Naive thymus-derived CD4-positive, alpha-beta T cell (primary cell): Measurements from ENCODE around the gene VIM. TPM values are rescaled to one million over a fixed set of nuclear protein-coding genes. Genes with fewer than 3 reads are reported as not detected.
A peak's percentile ranks its signal among the peaks of the same experiment; 100 is the strongest.

Source experiments
- ATAC-seq: fragments of 150-1000 bp; cut with Tn5 transposase; 2 replicates; pipeline ENCODE4 v1.10.0; 2021; ENCODE audit warnings: mild to moderate bottlenecking, moderate library complexity
- CTCF ChIA-PET: fragments of 350-600 bp; sonication (Branson Sonifier 250); formaldehyde crosslinking; loops from one replicate; lab custom pipeline; 2021; ENCODE audit warnings: antibody characterized with exemption; lab: Charles Lee
- POLR2A ChIA-PET: fragments of 350-600 bp; sonication (Branson Sonifier 250); formaldehyde crosslinking; loops from one replicate; lab custom pipeline; 2021; ENCODE audit warnings: antibody characterized with exemption, inconsistent platforms; lab: Charles Lee
- DNase-seq, 9 donors: peaks; one replicate each; pipeline versions ENCODE4 v3.0.0 to v3.0.0-alpha.2; 2020 to 2022; ENCODE audit warnings: mixed read lengths in 1 of 9
- H3K27ac ChIP-seq: one replicate; pipeline ENCODE4 v1.7.0; 2013; ENCODE audit warnings: mild to moderate bottlenecking, low read depth, low read length, moderate library complexity
- H3K27me3 ChIP-seq, 2 donors: one replicate each; pipeline ENCODE4 v1.7.0; 2013; ENCODE audit warnings: low read length in 2 of 2, mild to moderate bottlenecking in 2 of 2, moderate library complexity in 2 of 2; ENCODE audit not compliant: control insufficient read depth in 2 of 2, insufficient read depth in 2 of 2
- H3K36me3 ChIP-seq, 3 experiments: 1 replicate in 2 of 3; 2 replicates in 1 of 3; pipeline ENCODE4 v1.7.0; 2013; ENCODE audit warnings: low read length in 3 of 3, mild to moderate bottlenecking in 3 of 3, moderate library complexity in 1 of 3; ENCODE audit not compliant: insufficient read depth in 3 of 3, control insufficient read depth in 2 of 3
- H3K4me1 ChIP-seq, 2 donors: one replicate each; pipeline ENCODE4 v1.7.0; 2013; ENCODE audit warnings: low read length in 2 of 2, mild to moderate bottlenecking in 2 of 2, moderate library complexity in 1 of 2; ENCODE audit not compliant: control insufficient read depth in 2 of 2, insufficient read depth in 2 of 2
- H3K4me3 ChIP-seq: 2 replicates; pipeline ENCODE4 v1.7.0; 2013; ENCODE audit warnings: mild to moderate bottlenecking, low read length
- H3K9me3 ChIP-seq, 3 experiments: 1 replicate in 2 of 3; 2 replicates in 1 of 3; pipeline ENCODE4 v1.7.0; 2013; ENCODE audit warnings: low read length in 3 of 3; ENCODE audit not compliant: control insufficient read depth in 2 of 3
- H3K27ac Mint-ChIP-seq, 9 donors: one replicate each; pipeline ENCODE4 v1.8.0; 2020 to 2022; ENCODE audit warnings: mixed read lengths in 9 of 9, mild to moderate bottlenecking in 8 of 9, moderate library complexity in 5 of 9, inconsistent platforms in 2 of 9
- H3K27me3 Mint-ChIP-seq, 5 donors: one replicate each; pipeline ENCODE4 v1.8.0; 2021 to 2022; ENCODE audit warnings: mixed read lengths in 5 of 5, mild to moderate bottlenecking in 1 of 5
- H3K36me3 Mint-ChIP-seq, 5 donors: one replicate each; pipeline ENCODE4 v1.8.0; 2020 to 2022; ENCODE audit warnings: mixed read lengths in 5 of 5, mild to moderate bottlenecking in 3 of 5, inconsistent platforms in 1 of 5
- H3K4me1 Mint-ChIP-seq, 7 donors: one replicate each; pipeline ENCODE4 v1.8.0; 2020 to 2022; ENCODE audit warnings: mixed read lengths in 7 of 7, mild to moderate bottlenecking in 3 of 7, inconsistent platforms in 1 of 7
- H3K4me3 Mint-ChIP-seq, 10 donors: one replicate each; pipeline ENCODE4 v1.8.0; 2020 to 2022; ENCODE audit warnings: mild to moderate bottlenecking in 10 of 10, mixed read lengths in 10 of 10, moderate library complexity in 6 of 10, inconsistent platforms in 2 of 10
- H3K9me3 Mint-ChIP-seq, 11 donors: one replicate each; pipeline ENCODE4 v1.8.0; 2020 to 2022; ENCODE audit warnings: mixed read lengths in 11 of 11, mild to moderate bottlenecking in 4 of 11, inconsistent platforms in 1 of 11, moderate library complexity in 1 of 11
- intact Hi-C, 2 donors: fragments of 100-400 bp; cut with micrococcal nuclease; formaldehyde crosslinking; loops; one replicate each; pipeline ENCODE4 v1.15.1; 2023
- polyA plus RNA-seq, 2 donors: library from polyadenylated mRNA; unstranded; fragments of 300-500 nt; fragmentation: Illumina TruSeq; gene quantifications; one replicate each; pipeline ENCODE4 v1.2.3, GENCODE V29; 2021
- total RNA-seq, 6 experiments: library from RNA in 5 of 6; stranded (reverse) in 5 of 6; gene quantifications; 1 replicate in 5 of 6; 2 replicates in 1 of 6; pipeline ENCODE4 v1.2.3 and lab custom pipeline; 2021 to 2026

VIM gene
- total and polyA plus RNA-seq, 7 experiments from 2014 or later: 399 to 2,181 (median 546) TPM

DNA sequence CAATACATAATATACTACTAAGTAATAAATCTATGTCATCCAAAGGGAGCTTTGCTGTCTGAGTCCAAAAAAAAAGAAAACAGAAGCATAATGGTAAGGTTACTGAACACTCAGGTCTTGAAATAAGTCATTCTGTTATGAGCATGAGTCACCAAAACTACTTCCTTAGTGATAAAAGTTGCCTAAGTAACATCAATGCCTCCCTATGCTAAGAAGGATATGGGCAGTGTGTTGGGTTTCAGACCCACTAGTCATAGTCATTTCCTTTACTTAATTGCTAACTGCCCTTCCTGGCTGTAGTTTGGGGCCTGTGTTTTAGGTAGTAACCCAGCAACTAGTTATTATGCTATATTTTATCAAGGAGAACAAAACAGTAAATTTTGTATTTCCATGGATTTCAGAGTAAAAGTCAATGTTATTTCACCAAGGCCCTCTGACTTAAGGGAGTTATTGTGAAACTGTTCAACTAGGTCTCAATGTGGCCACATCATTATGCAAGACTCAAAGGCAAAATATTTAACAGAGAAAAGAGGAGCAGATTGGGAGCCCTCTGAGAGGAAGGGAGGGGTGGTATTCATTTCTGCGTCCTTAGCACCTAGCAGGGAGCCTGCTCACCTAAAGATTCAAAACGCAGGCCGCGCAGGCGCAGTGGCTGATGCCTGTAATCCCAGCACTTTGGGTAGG lies 11.7 kb upstream of the VIM start:
- peaks cover 5 to 11% of the 10 kb centered on the region in 2 donors for H3K4me1 ChIP-seq
- ChIA-PET POLR2A (interaction anchor here (1.1 kb wide), 1 partner anchor 14 kb away, joined by 4 read pairs; no protein-coding TSS in a partner anchor), CTCF (interaction anchor here (1.0 kb wide), 1 partner anchor 10 kb away, joined by 4 read pairs; no protein-coding TSS in a partner anchor)
- no peaks in the 10 kb centered on the region for H3K9me3 ChIP-seq
- H3K4me3 Mint-ChIP-seq: peak overlapping the region in 2 of 10 donors; percentile 36 to 39
- intact Hi-C loops: loop anchor here (1.0 kb wide), 6 partner anchors 10 to 214 kb away; partner anchors contain the start of genes TRDMT1 (in 1 of the 2) and VIM (in 1 of the 2)
- H3K36me3 Mint-ChIP-seq: peaks cover 0 to 33% (median 3%) of the 10 kb centered on the region in 5 donors
- H3K4me1 Mint-ChIP-seq: peaks cover 0 to 47% (median 5%) of the 10 kb centered on the region in 7 donors
- ATAC-seq (peak; percentile 91), DNase-seq (no peak)
- no peak overlapping the region for H3K4me3 ChIP-seq
- peak overlapping the region in 5 of 9 donors; percentile 32 to 95 (median 50) for H3K27ac Mint-ChIP-seq
- no peaks in the 10 kb centered on the region for H3K36me3 ChIP-seq
- H3K9me3 Mint-ChIP-seq: no peaks in the 10 kb centered on the region
- no peak overlapping the region for H3K27ac ChIP-seq
- no peaks in the 10 kb centered on the region for H3K27me3 ChIP-seq
- no peaks in the 10 kb centered on the region for H3K27me3 Mint-ChIP-seq

DNA sequence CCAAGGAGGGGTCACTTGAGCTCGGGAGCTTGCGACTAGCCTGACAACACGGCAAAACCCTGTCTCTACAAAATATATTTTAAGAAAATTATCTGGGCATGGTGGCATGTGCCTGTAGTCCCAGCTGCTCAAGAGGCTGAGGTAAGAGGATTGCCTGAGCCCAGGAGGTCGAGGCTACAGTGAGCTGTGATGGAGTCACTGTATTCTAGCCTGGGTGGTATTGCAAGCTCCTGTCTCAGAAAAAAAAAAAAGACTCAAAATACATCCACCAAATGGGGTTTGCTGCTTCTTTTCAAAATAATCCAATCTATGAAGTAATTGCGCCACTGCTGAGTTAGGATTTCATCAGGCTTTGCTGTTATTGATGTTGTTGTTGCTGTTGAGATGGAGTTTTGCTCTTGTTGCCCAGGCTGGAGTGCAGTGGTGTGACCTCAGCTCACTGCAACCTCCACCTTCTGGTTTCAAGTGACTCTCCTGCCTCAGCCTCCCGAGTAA lies 11.1 kb upstream of the VIM start:
- POLR2A ChIA-PET: no interaction called here
- no peak for ATAC-seq
- Mint-ChIP-seq H3K4me3 (no peak overlapping the region), H3K4me1 (peaks cover 0 to 47% (median 5%) of the 10 kb centered on the region in 7 donors), H3K9me3 (no peaks in the 10 kb centered on the region), H3K36me3 (peaks cover 0 to 33% (median 3%) of the 10 kb centered on the region in 5 donors), H3K27me3 (no peaks in the 10 kb centered on the region), H3K27ac (peak overlapping the region in 3 of 9 donors; percentile 5 to 95 (median 74))
- no peak overlapping the region for H3K4me3 ChIP-seq
- no peaks in the 10 kb centered on the region for H3K36me3 ChIP-seq
- H3K27ac ChIP-seq: no peak overlapping the region
- CTCF ChIA-PET: no interaction called here
- no peaks in the 10 kb centered on the region for H3K9me3 ChIP-seq
- peaks cover 5 to 11% of the 10 kb centered on the region in 2 donors for H3K4me1 ChIP-seq
- intact Hi-C loops: loop anchor here (1.0 kb wide), 6 partner anchors 10 to 215 kb away; partner anchors contain the start of genes TRDMT1 (in 1 of the 2) and VIM (in 1 of the 2)
- DNase-seq: no peak
- H3K27me3 ChIP-seq: no peaks in the 10 kb centered on the region

DNA sequence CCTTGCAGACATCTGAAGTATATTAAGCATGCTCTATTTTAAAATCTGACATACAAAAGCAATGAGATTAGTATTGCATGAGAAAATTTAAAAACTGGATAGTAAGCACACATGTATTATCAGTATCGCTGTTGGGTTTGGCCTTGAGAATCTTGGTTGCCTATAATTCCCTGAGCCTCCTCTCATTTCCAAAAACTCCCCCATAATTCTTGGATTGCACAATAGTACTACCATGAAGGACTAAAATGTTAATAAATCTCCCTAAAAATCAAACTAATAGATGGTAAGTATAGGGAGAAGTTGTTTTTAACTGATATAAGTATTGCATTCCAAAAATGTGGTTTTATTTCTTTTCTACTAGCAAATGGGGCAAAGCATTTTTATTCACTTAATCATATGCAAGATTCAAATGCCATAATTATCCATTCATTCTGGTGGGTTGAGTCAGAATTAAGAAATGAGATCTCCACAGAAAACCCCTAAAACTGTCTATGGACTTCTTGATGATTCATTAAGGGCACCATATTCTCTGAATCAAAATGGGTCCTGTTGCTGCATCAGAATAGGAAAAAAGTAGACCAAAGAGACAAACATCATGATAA lies 10.3 kb upstream of the VIM start:
- intact Hi-C loops: no loop called here
- Histone ChIP-seq H3K4me1 (peaks cover 5 to 11% of the 10 kb centered on the region in 2 donors), H3K4me3 (no peak overlapping the region), H3K27ac (no peak overlapping the region), H3K27me3 (no peaks in the 10 kb centered on the region), H3K36me3 (no peaks in the 10 kb centered on the region), H3K9me3 (no peaks in the 10 kb centered on the region)
- ATAC-seq (no peak), DNase-seq (no peak)
- Mint-ChIP-seq H3K36me3 (peaks cover 0 to 33% (median 3%) of the 10 kb centered on the region in 5 donors), H3K4me1 (peaks cover 0 to 47% (median 12%) of the 10 kb centered on the region in 7 donors), H3K9me3 (peaks cover 0 to 2% (median 0%) of the 10 kb centered on the region in 11 donors), H3K27ac (peak overlapping the region in 2 of 9 donors; percentile 5 to 95), H3K4me3 (no peak overlapping the region), H3K27me3 (peaks cover 0 to 5% (median 0%) of the 10 kb centered on the region in 5 donors)
- POLR2A ChIA-PET: interaction anchor here (1.3 kb wide), 1 partner anchor 16 kb away, joined by 3 read pairs; the partner anchor contains the start of gene TRDMT1
- CTCF ChIA-PET: no interaction called here

DNA sequence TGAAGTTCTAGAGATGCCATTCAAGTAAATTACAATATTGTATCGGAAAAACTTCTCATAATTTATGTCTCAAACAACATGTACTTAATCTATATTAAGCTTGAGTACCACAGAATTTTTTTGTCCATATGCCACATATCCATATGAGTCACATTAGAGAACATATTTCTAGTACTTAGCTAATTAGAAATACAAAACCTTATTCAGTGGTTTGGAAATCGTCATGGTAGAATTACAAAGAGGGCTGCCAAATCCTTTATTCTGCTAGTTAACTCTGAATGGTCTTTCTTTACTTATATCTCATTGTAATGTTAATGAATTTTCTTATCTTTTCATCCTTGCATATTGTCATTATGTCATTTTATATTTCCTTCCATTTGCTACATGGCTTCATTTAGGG lies 9.0 kb upstream of the VIM start:
- Histone ChIP-seq H3K27me3 (no peaks in the 10 kb centered on the region), H3K36me3 (no peaks in the 10 kb centered on the region), H3K9me3 (no peaks in the 10 kb centered on the region), H3K4me1 (peaks cover 5 to 11% of the 10 kb centered on the region in 2 donors), H3K4me3 (no peak overlapping the region), H3K27ac (no peak overlapping the region)
- intact Hi-C loops: no loop called here
- ChIA-PET CTCF (interaction anchor here (0.6 kb wide), 1 partner anchor 84 kb away, joined by 3 read pairs; no protein-coding TSS in a partner anchor), POLR2A (interaction anchor here (1.3 to 3.6 kb wide), 2 partner anchors 11 to 17 kb away, joined by 3 to 18 read pairs; partner anchors contain the start of gene TRDMT1)
- H3K27me3 Mint-ChIP-seq: peaks cover 0 to 5% (median 0%) of the 10 kb centered on the region in 5 donors
- H3K4me1 Mint-ChIP-seq: peaks cover 0 to 46% (median 16%) of the 10 kb centered on the region in 7 donors
- no peak overlapping the region for H3K27ac Mint-ChIP-seq
- no peak overlapping the region for H3K4me3 Mint-ChIP-seq
- peaks cover 0 to 2% (median 0%) of the 10 kb centered on the region in 11 donors for H3K9me3 Mint-ChIP-seq
- ATAC-seq (no peak), DNase-seq (no peak)
- peaks cover 0 to 38% (median 3%) of the 10 kb centered on the region in 5 donors for H3K36me3 Mint-ChIP-seq

DNA sequence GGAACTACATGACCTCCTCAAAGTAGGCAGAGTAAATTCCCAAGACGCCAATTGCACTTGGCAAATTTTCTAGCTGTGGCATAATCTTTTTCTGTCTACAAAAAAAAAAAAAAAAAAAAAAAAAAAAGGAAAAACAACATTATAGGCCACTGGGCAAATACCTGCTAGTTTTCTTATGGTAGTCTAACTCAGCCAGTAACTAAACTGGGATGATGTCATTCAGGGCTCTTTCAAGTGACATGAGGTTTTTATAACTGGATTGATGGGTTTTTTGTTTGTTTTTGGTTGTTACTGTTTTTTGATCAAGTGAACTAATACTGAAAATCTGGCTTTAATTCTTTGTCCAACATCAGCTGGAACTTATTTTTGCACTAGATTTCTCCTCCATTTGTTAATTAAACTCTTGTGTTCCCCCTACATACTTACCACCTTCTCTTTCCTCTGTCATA lies 7.4 kb upstream of the VIM start:
- POLR2A ChIA-PET: interaction anchor here (1.0 to 3.6 kb wide), 4 partner anchors 9 to 22 kb away, joined by 3 to 18 read pairs (median 3); partner anchors contain the start of gene TRDMT1
- no peak overlapping the region for H3K4me3 ChIP-seq
- H3K4me1 ChIP-seq: peaks cover 5 to 10% of the 10 kb centered on the region in 2 donors
- no peak overlapping the region for H3K4me3 Mint-ChIP-seq
- H3K36me3 Mint-ChIP-seq: peaks cover 0 to 41% (median 3%) of the 10 kb centered on the region in 5 donors
- DNase-seq (no peak), ATAC-seq (no peak)
- no peak overlapping the region for H3K27ac ChIP-seq
- H3K27me3 Mint-ChIP-seq: peaks cover 0 to 5% (median 0%) of the 10 kb centered on the region in 5 donors
- no peaks in the 10 kb centered on the region for H3K36me3 ChIP-seq
- H3K4me1 Mint-ChIP-seq: peaks cover 9 to 44% (median 20%) of the 10 kb centered on the region in 7 donors
- H3K9me3 ChIP-seq: no peaks in the 10 kb centered on the region
- CTCF ChIA-PET: interaction anchor here (0.6 to 1.0 kb wide), 3 partner anchors 15 to 30 kb away, joined by 3 to 4 read pairs (median 3); partner anchors contain the start of gene TRDMT1
- peak overlapping the region in 1 of 9 donors; percentile 19 for H3K27ac Mint-ChIP-seq
- H3K9me3 Mint-ChIP-seq: peaks cover 0 to 2% (median 0%) of the 10 kb centered on the region in 11 donors
- intact Hi-C loops: loop anchor here in 1 of 2 donors (10.0 kb wide), 1 partner anchor 1434 kb away; the partner anchor contains the start of genes ARL5B and NSUN6
- H3K27me3 ChIP-seq: no peaks in the 10 kb centered on the region

DNA sequence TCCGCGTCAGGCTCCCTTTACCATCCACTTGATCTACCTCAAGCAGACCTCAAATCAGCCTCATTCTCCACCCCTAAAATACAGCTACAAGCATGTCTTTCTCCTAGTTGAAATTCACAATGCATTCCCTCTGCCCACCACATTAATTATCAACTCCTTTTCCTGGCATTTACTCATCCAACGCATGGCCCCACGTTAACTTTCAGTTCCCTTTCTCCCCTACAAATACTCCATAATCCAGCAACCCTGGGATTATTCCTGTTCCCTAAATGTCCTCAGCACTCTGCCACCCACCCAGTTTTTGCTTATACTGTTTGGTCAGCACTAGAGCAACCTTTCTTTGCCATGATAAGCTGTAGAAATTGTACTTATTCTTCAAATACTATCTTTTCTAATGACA lies 5.7 kb upstream of the VIM start:
- no peak for ATAC-seq
- H3K4me3 ChIP-seq: no peak overlapping the region
- no peak overlapping the region for H3K4me3 Mint-ChIP-seq
- CTCF ChIA-PET: interaction anchor here (0.6 to 0.7 kb wide), 2 partner anchors 100 to 405 kb away, joined by 5 read pairs; partner anchors contain the start of gene RSU1
- no peaks in the 10 kb centered on the region for H3K27me3 ChIP-seq
- no peaks in the 10 kb centered on the region for H3K9me3 ChIP-seq
- peaks cover 17 to 48% (median 34%) of the 10 kb centered on the region in 7 donors for H3K4me1 Mint-ChIP-seq
- intact Hi-C loops: loop anchor here in 1 of 2 donors (10.0 kb wide), 1 partner anchor 1432 kb away; the partner anchor contains the start of genes ARL5B and NSUN6
- DNase-seq: no peak
- H3K27me3 Mint-ChIP-seq: peaks cover 0 to 5% (median 0%) of the 10 kb centered on the region in 5 donors
- peaks cover 13 to 14% of the 10 kb centered on the region in 2 donors for H3K4me1 ChIP-seq
- POLR2A ChIA-PET: interaction anchor here (0.6 to 1.7 kb wide), 4 partner anchors 8 to 224 kb away, joined by 3 to 5 read pairs (median 3); no protein-coding TSS in a partner anchor
- H3K9me3 Mint-ChIP-seq: peaks cover 0 to 2% (median 0%) of the 10 kb centered on the region in 11 donors
- no peaks in the 10 kb centered on the region for H3K36me3 ChIP-seq
- H3K27ac Mint-ChIP-seq: peak overlapping the region in 3 of 9 donors; percentile 59 to 73 (median 63)
- no peak overlapping the region for H3K27ac ChIP-seq
- H3K36me3 Mint-ChIP-seq: peaks cover 0 to 34% (median 3%) of the 10 kb centered on the region in 5 donors
